ENCODE measurements around the gene ACSL4. TPM values are rescaled to one million over a fixed set of nuclear protein-coding genes. Genes with fewer than 3 reads are reported as not detected.

ACSL4 gene
- polyA plus RNA-seq, 1 of the 3 experiments (the other 2 are of a cell fraction): 18.1 TPM

- no peak overlapping the region for H3K9ac ChIP-seq
- H3K4me2 ChIP-seq: no peak overlapping the region
- H3K79me2 ChIP-seq (ENCODE audit: insufficient read depth): peaks cover 14% of the 10 kb centered on the region
- no peaks in the 10 kb centered on the region for H3K9me3 ChIP-seq
- no peaks in the 10 kb centered on the region for H3F3A ChIP-seq (replicated peaks; ENCODE audit: insufficient read depth)
- H2AFZ ChIP-seq (ENCODE audit: low read depth): no peak overlapping the region
- no peak overlapping the region for H3K4me3 ChIP-seq (ENCODE audit: low read depth in 2 of 2, low read length in 1 of 2)
- H3K4me1 ChIP-seq (ENCODE audit: control insufficient read depth in 1 of 2, insufficient read depth in 2 of 2, low read depth in 1 of 2, low read length in 1 of 2): 0 out of 4 replicates have a peak, but pooled peaks cover 0 to 3% of the 10 kb centered on the region in 2 experiments
- POLR2A ChIA-PET: no interaction called here
- H3K27ac ChIP-seq (ENCODE audit: low read depth in 2 of 2, low read length in 1 of 2): no peak overlapping the region
- H4K20me1 ChIP-seq (ENCODE audit: insufficient read depth): no peaks in the 10 kb centered on the region
- TF ChIP-seq ZBTB33 (IDR thresholded peaks at IDR 0.05; ENCODE audit: borderline replicate concordance, low read depth) (no peak), TEAD4 (IDR thresholded peaks at IDR 0.05; ENCODE audit: borderline replicate concordance, insufficient read depth) (no peak), TCF12 (IDR thresholded peaks at IDR 0.05) (no peak), JUND (IDR thresholded peaks at IDR 0.05) (no peak), EZH2phosphoT487 (IDR thresholded peaks at IDR 0.05; ENCODE audit: borderline replicate concordance, low read depth) (no peak), PBX3 (IDR thresholded peaks at IDR 0.05) (no peak), TAF1 (IDR thresholded peaks at IDR 0.05; ENCODE audit: borderline replicate concordance, low read depth, low read length) (no peak), USF1 (IDR thresholded peaks at IDR 0.05; ENCODE audit: borderline replicate concordance, low read depth) (no peak), RFX5 (IDR thresholded peaks at IDR 0.05; ENCODE audit: low read length) (no peak), POLR2AphosphoS5 (IDR thresholded peaks at IDR 0.05; ENCODE audit: low read depth, low read length) (no peak), RXRA (IDR thresholded peaks at IDR 0.05; ENCODE audit: borderline replicate concordance, low read depth) (no peak)
- H3K9me2 ChIP-seq: no peaks in the 10 kb centered on the region
- DNase-seq: no peak
- H3K27me3 ChIP-seq (ENCODE audit: insufficient read depth): no peaks in the 10 kb centered on the region; the same call in 1 of the 2 replicates
- CTCF ChIA-PET: interaction anchor here (0.7 to 1.8 kb wide), 2 partner anchors 9 to 174 kb away, joined by 3 to 7 read pairs; no protein-coding TSS in a partner anchor
- no peaks in the 10 kb centered on the region for H3K36me3 ChIP-seq (replicated peaks in 1 of 2; ENCODE audit: control insufficient read depth in 1 of 2, insufficient read depth in 2 of 2, low read length in 1 of 2)
- WGBS (ENCODE audit: low lambda C conversion rate): 49% methylated on average over 2 of the region's 2 CpGs
Observed at GRCh38 chrX:109643687-109644086, 89.4 kb downstream of the ACSL4 start.

GRCh38 chrX:109638158-109638557 is 94.9 kb downstream of the ACSL4 start:
- POLR2A ChIA-PET: no interaction called here
- Histone ChIP-seq H3K4me2 (no peak overlapping the region), H2AFZ (ENCODE audit: low read depth) (no peak overlapping the region), H3K9ac (no peak overlapping the region), H3K27ac (ENCODE audit: low read depth in 2 of 2, low read length in 1 of 2) (no peak overlapping the region), H3K4me3 (ENCODE audit: low read depth in 2 of 2, low read length in 1 of 2) (no peak overlapping the region), H3K9me2 (no peaks in the 10 kb centered on the region), H4K20me1 (ENCODE audit: insufficient read depth) (no peaks in the 10 kb centered on the region), H3F3A (replicated peaks; ENCODE audit: insufficient read depth) (no peaks in the 10 kb centered on the region), H3K79me2 (ENCODE audit: insufficient read depth) (no peaks in the 10 kb centered on the region), H3K4me1 (ENCODE audit: control insufficient read depth in 1 of 2, insufficient read depth in 2 of 2, low read depth in 1 of 2, low read length in 1 of 2) (no peaks in the 10 kb centered on the region), H3K9me3 (no peaks in the 10 kb centered on the region), H3K27me3 (ENCODE audit: insufficient read depth) (no peaks in the 10 kb centered on the region; the same call in 1 of the 2 replicates), H3K36me3 (replicated peaks in 1 of 2; ENCODE audit: control insufficient read depth in 1 of 2, insufficient read depth in 2 of 2, low read length in 1 of 2) (no peaks in the 10 kb centered on the region)
- no peak for DNase-seq
- WGBS (ENCODE audit: low lambda C conversion rate): 53% methylated on average over 1 of the region's 1 CpG
- CTCF ChIA-PET: interaction anchor here (1.2 kb wide), 1 partner anchor 17 kb away, joined by 3 read pairs; no protein-coding TSS in a partner anchor
- no peak for TF ChIP-seq MAX (IDR thresholded peaks at IDR 0.05; ENCODE audit: low read depth)
- no peak for TF ChIP-seq SMC3 (IDR thresholded peaks at IDR 0.05; ENCODE audit: low read depth, low read length)
- TF ChIP-seq GABPA (IDR thresholded peaks at IDR 0.05; ENCODE audit: low read depth): no peak
- TF ChIP-seq RXRA (IDR thresholded peaks at IDR 0.05; ENCODE audit: borderline replicate concordance, low read depth): no peak
- TF ChIP-seq CHD2 (IDR thresholded peaks at IDR 0.05; ENCODE audit: low read length, partially characterized antibody): no peak
- no peak for TF ChIP-seq ELF1 (IDR thresholded peaks at IDR 0.05)
- no peak for TF ChIP-seq SIN3A (IDR thresholded peaks at IDR 0.05; ENCODE audit: borderline replicate concordance, low read depth, low read length)
- no peak for TF ChIP-seq RFX5 (IDR thresholded peaks at IDR 0.05; ENCODE audit: low read length)
- no peak for TF ChIP-seq POLR2AphosphoS5 (IDR thresholded peaks at IDR 0.05; ENCODE audit: low read depth, low read length)
- TF ChIP-seq RCOR1 (IDR thresholded peaks at IDR 0.05; ENCODE audit: low read length): no peak
- TF ChIP-seq USF2 (IDR thresholded peaks at IDR 0.05; ENCODE audit: borderline replicate concordance, low read depth, low read length): no peak
- no peak for TF ChIP-seq TAF1 (IDR thresholded peaks at IDR 0.05; ENCODE audit: borderline replicate concordance, low read depth, low read length)
- TF ChIP-seq USF1 (IDR thresholded peaks at IDR 0.05; ENCODE audit: borderline replicate concordance, low read depth): no peak
- TF ChIP-seq TEAD4 (IDR thresholded peaks at IDR 0.05; ENCODE audit: borderline replicate concordance, insufficient read depth): no peak

All from SK-N-SH (cell line).